ENCODE data around the gene RAX2.

RAX2 gene

GRCh38 chr19:3725121-3725520, 46.9 kb downstream of the RAX2 start:
- no peak for TF ChIP-seq CTCF (conservative IDR thresholded peaks at IDR 0.05)
- no peak overlapping the region for H3K27ac ChIP-seq

GRCh38 chr19:3723883-3724282, 48.1 kb downstream of the RAX2 start:
- TF ChIP-seq CTCF (conservative IDR thresholded peaks at IDR 0.05): no peak
- H3K27ac ChIP-seq: no peak overlapping the region

DNA sequence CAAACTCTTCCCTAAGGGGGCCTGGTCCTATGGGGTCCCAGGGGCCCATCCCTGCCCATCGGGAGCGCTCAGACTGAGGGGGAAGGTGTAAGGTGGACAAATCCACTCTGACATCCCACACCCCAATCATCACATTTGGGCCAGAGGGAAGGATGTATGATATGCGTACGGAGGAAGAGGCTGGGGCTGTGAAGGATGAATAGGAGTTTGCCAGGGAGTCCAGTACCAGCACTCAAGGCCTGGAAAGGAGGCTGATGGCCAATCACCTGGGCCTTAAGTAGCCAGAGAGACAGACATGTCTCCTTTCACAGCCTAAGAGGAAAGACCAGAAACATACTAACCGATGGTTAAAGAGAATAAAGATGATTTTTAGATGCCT, 48.9 kb downstream of the RAX2 start:
- no peak overlapping the region for H3K27ac ChIP-seq
- TF ChIP-seq CTCF (conservative IDR thresholded peaks at IDR 0.05): no peak

GRCh38 chr19:3722443-3723109, 49.5 kb downstream of the RAX2 start:
- no peak for TF ChIP-seq CTCF (conservative IDR thresholded peaks at IDR 0.05)

GRCh38 chr19:3721887-3722442, 50.1 kb downstream of the RAX2 start:
- TF ChIP-seq CTCF (conservative IDR thresholded peaks at IDR 0.05): no peak
- no peak overlapping the region; the same call in 1 of the 2 replicates for H3K27ac ChIP-seq

More at GRCh38 chr19:3722443-3723109, 49.5 kb downstream of the RAX2 start:
- H3K27ac ChIP-seq: no peak overlapping the region; the same call in 1 of the 2 replicates

- no peak overlapping the region; the same call in 1 of the 2 replicates for H3K27ac ChIP-seq
- TF ChIP-seq CTCF (conservative IDR thresholded peaks at IDR 0.05): no peak
Observed at GRCh38 chr19:3721131-3721886, 50.7 kb downstream of the RAX2 start.

- TF ChIP-seq CTCF (conservative IDR thresholded peaks at IDR 0.05): no peak
- no peak overlapping the region for H3K27ac ChIP-seq
Observed at GRCh38 chr19:3720349-3720917, 51.6 kb downstream of the RAX2 start.
